ACHN (cell line): ENCODE data around the gene HPCAL1.

Source experiments
- DNase-seq: peaks from one replicate; pipeline ENCODE4 v3.0.0-alpha.2; 2015
- in situ Hi-C: cut with HindIII; loops from 2 replicates; pipeline ENCODE4 v1.10.0; 2017; ENCODE audit warnings: low sequenced_read_pairs, low pct_ligation_motif_present, low pct_unique_long_range_greater_than_20kb

HPCAL1 gene

DNA sequence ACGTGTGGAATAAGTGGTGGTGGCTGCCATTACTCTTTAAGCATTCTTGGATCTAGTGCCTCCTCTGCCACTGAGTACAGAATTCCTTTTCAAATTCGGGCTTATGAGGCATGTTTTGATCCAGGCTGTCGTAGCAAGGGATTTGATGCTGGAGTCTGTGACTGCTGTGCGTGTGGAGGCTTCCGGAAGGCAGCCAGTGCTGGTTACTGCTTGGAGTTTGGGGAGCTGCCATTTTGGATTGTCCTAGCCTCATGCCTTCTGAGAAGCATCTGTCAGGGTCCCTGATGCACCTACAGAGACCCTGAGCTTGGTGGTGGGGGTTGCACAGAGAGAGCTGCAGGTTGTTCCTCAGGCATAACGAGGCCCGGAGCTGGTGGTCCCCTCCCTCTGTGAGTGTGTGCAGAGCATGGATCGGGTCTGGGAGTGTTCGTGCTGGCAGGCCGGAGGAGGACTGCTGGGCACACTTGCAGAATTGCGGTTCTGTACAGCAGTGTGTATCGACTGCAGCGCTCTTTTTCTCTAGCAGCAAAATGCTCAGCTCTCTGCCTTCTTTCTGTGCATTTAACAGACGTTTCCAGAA lies 7.7 kb downstream of the HPCAL1 start:
- no peak for DNase-seq
- in situ Hi-C loops: no loop called here

DNA sequence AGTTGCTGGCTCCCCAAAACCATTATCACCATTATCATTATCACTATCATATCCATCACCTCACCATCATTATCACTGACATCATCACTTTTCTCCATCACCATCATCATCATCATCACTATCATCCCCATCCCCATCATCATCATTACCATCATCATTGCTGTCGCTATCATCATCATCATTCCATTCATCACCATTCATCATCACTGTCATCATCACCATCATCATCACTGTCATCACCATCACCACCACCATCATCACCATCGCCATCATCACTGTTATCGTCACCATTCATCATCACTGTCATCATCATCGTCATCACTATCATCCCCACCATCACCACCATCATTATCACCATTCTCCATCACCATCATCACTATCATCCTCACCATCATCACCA lies 9.0 kb downstream of the HPCAL1 start:
- in situ Hi-C loops: no loop called here
- DNase-seq: no peak

DNA sequence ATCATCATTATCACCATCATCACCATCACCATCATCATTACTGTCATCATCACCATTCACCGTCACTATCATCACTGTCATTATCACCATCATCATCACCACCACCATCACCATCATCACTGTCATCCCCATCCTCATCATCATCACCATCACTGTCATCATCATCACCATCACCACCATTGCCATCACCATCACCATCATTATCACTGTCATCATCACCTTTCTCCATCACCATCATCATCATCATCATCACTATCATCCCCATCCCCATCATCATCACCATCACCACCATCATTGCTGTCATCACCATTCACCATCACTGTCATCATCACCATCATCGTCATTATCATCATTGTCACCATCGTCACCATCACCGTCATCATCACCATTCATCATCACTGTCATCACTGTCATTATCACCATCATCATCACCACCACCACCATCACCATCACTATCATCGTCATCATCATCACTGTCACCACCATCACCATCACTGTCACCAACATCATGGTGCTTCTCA lies 9.8 kb downstream of the HPCAL1 start:
- no peak for DNase-seq
- in situ Hi-C loops: no loop called here

DNA sequence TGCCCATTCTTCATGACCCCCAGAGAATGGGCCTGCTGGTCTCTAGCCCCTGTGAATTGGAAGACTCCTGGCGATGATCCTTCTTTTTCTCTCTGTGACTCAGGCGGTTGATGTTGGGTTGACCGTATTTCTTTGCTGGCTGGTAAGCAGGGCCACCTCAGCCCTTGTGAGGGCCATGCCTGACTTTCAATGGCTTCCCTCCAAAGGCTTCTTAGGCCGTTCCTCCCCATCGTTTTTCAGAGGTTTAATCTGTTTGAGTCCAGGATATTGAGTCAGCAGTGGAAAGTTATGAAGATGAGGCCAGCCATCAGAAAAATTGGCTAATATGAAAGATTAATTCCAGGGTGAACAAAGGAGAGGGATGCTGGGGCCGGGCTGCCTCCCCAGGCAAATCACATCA lies 13.6 kb downstream of the HPCAL1 start:
- DNase-seq: no peak
- in situ Hi-C loops: no loop called here

DNA sequence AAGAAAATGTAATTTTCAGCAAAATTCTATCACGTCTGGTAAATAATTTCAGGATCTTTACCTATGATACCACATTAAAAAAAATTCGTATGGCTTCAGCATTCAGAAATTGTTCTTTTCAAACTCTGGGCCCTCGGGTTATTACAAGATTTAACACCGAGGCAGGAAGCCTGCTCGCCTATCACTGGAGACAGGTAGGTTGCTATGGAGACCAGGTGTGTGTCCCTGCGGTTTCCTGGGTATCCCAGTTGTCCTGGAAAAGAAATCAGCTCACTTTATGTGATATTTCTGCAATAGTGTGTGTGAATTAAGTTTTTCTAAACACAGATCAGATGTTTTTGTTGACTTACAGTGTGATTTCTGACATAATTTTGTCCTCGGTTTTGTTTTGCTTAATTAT lies 14.2 kb downstream of the HPCAL1 start:
- no peak for DNase-seq
- in situ Hi-C loops: no loop called here

DNA sequence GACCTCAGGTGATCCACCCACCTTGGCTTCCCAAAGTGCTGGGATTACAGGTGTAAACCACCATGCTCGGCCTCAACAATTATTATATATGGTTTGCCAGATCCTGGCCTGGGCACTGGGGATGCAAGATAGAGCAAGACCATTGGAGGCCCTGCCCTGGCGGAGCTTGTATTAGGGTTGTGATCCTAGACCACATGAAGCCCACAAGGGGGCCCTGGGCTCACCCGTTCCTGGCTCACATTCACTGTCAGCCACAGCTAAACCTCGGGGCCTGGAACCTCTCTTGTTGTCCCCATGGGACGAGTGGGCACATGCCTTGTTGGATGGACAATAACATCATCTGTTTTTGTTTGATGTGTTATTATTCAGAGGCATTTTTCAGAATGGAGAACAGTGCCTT lies 14.9 kb downstream of the HPCAL1 start:
- in situ Hi-C loops: no loop called here
- DNase-seq: no peak

DNA sequence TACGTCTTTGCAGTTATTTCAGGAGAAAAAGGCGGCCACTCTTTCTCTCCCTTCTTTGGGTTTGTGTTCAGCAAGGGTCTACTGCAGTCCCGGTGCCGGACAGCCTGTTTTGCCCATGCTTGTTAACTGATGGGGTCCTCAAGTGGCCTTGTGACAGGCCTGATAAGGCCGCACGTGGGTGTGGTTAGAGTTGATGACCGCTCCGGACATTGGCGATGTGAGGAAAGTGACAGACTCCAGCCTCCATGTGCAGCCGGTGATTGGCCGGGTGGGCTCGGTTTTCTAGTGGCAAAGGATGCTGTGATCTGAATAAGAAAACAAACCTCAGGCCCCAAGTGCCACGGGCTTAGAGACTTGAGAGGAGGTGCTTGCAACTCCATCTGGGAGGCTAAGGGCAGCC lies 15.6 kb downstream of the HPCAL1 start:
- in situ Hi-C loops: no loop called here
- no peak for DNase-seq

DNA sequence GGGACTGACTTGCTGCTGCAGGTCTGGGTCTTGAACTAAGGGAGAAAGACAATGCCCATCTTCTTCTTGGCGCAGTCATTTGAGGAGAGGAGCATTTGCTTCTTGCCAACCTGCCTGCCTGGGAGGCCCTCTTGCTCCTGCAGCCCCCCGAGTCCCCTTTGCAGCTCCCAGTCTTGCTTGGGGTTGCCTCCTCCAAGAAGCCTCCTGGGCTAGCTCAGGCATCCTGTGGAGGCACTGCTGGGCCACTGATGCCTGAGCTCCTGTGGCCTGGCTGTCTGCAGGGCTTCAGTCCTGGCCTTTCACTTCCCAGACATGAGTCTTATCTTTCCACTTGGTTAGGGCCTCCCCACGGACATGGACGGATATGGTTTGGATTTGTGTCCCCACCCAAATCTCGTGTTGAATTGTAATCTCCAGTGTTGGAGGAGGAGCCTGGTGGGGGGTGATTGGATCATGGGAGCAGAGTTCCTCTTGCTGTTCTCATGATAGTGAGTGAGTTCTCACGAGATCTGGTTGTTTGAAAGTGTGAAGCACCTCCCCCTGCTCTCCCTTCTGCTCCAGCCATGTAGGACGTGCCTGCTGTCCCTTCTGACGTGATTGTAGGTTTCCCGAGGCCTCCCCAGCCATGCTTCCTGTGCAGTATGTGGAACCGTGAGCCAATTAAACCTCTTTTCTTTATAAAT lies 17.3 kb downstream of the HPCAL1 start:
- in situ Hi-C loops: no loop called here
- DNase-seq: no peak

DNA sequence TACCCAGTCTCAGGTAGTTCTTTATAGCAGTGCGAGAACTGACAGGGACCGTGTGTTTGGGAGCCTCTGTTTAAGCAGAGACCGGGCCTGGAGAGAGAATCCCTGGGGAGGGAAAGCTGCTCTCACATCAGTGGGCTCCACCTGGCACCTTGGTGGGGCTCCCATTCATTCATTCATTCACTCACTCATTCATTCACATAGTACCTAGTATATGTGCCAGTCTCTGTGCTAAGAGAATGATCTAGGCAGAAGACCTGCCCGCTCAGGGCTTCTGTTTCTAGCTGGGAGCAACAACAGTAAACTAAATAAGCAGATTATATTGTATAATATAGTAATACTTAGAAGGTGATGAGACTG lies 17.8 kb downstream of the HPCAL1 start:
- in situ Hi-C loops: no loop called here
- DNase-seq: no peak

DNA sequence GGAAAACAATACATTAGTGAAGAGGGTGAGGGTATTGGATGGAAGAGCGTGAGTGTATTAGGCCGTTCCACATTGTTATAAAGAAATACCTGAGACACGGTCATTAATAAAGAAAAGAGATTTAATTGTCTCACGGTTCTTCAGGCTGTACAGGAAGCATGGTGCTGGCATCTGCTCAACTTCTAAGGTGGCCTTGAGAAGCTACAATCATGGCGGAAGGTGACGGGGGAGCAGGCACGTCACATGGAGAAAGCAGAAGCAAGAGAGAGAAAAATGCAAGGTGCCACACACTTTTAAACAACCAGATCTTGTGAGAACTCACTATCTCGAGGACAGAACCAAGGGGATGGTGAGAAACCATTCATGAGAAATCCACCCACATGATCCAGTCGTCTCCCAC lies 18.2 kb downstream of the HPCAL1 start:
- in situ Hi-C loops: no loop called here
- DNase-seq: no peak

DNA sequence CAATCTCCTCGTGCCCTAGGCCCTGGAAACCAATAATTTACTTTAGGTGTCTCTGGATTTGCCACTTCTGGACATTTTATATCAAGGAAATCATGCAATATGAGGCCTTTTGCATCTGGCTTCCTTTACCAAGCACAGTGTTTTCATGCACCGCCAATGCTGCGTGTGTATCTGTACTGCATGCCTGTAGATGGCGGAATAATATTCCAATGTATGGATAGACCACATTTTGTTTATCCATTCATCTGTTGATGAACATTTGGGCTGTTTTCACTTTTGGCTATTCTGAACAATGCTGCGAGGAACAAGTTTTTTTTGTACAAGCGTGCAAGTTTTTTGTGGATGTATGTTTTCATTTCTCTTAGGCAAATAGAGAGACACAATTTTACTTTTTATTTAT lies 18.9 kb downstream of the HPCAL1 start:
- no peak for DNase-seq
- in situ Hi-C loops: no loop called here

DNA sequence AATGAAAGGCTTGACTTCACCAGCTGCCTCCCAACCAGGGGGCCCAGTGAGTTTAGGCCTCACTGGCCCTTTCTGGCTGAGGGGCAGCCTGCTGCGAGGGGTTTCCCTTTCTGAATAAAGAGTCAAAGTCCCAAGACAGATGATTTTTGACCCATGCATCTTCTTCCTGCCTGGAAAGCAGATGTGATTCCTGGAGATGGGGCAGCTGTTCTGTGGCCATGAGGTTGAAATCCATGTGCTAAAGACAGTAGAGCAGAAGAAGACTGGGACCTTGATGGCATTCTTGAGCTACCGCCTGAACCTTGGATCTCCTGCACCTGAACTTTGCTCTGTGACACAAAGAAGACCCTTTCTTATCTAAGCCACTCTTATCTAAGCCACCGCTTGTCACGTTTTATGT lies 19.8 kb downstream of the HPCAL1 start:
- in situ Hi-C loops: no loop called here
- DNase-seq: no peak

DNA sequence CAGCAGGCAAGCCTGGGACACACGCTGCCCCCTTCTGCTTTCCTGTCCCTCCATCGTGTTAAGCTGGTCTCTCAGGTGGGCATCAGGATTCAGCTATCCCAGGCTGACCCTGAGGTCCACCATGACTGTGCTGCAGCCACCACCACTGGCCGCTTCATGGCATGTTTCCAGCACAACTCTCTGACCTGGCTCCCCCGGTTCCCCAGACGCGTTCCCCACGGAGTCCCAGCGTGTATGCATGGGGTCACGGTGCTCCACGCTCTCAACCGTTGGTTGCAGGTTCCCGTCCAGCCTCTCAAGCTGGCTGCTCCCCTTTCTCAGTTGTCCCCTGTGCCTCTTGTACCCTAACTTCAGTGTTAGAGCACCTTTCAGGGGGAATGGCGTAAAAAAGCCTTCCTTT lies 20.3 kb downstream of the HPCAL1 start:
- in situ Hi-C loops: no loop called here
- DNase-seq: no peak

DNA sequence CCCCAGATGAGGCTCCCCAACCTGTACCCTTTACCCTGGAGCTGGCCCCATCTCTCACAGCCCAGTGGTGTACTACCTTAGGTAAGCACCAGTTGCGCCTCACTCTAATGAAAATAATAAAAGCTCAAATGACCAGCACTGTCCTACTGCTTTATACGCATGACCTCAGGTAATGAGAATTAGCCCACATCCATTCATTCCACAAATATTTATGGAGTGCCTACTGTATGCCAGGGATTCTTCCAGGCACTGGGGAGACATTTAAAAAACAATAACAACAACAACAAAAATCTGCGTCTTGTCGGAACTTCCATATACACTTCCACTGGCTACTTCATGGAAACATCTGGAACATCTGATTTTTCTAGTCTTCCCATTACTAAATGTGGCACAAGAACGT lies 20.8 kb downstream of the HPCAL1 start:
- in situ Hi-C loops: no loop called here
- DNase-seq: no peak

DNA sequence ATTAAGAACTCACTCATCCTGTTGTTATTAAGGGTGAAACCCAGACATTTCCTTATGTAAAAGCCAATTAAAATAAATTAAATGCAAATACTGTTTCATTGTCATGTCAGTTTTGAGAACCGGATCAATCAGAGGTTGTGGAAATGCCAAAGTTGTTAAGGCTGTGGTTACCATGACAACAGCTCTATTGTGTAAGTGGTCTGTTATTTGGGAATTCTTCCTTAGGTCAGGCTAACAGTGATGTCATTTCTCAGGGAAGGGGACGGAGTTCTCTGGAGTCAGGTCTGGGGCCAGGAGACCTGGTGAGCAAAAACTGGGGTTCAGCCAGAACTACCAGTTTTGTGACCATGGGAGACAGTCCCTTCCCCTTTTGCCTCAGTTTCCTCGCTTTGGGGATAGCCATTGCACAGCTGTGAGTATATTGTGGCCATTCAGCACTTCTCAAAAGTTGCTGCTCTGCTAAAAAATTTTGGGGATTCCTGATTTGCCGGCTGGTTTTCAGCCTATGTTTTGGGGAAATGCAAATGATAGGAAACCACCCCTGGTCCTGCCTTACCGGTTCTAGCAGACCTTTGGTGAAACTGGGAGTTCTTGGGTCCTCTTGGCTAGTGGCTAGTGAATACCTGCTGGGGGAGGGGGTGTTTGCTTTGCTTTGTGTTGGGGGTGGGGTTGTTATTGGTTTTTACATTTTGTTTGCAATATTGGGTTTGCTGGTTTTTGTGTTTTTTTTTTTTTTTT lies 21.6 kb downstream of the HPCAL1 start:
- DNase-seq: no peak
- in situ Hi-C loops: no loop called here

DNA sequence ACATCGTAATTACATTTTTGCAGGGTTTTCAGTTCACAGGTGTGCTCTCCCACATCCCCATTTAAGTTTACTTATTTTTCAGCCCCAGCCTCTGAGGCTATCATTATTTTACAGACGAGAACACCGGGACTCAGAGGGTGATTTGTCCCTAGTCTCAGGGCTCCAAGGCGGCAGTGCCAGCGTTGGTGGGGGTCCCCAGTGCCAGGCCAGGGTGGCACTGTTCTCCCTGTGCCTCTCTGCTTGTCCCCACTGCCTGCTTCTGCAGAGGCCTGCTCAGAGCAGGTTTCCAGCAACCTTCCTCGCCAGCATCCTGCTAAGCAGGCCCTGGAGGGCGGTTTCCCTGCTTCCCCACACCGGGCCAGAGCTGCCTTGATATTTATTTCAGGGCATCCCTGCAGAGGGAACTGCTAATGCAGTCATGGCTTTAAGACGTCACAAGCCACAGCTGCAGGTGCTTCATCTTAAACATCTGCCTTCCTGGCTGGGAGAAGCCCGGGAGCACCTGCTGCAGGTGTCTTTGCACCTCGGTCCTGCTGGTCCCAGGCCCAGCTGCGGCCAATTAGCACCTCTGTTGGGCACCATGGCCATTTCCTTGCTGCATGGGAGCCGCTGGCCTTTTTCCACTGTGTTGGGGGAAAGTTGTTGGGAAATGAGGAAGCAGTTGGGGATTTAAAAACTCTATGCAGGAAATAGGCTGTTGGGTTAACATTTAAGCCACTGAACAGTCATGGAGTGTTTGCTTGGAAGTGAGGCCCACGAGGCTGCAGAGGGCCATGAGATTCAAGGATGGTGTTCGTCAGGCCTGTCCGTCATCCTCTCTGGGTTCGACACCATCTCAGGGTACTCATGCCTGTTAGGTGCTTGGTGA lies 22.8 kb downstream of the HPCAL1 start:
- in situ Hi-C loops: no loop called here
- peak; percentile 22 for DNase-seq

DNA sequence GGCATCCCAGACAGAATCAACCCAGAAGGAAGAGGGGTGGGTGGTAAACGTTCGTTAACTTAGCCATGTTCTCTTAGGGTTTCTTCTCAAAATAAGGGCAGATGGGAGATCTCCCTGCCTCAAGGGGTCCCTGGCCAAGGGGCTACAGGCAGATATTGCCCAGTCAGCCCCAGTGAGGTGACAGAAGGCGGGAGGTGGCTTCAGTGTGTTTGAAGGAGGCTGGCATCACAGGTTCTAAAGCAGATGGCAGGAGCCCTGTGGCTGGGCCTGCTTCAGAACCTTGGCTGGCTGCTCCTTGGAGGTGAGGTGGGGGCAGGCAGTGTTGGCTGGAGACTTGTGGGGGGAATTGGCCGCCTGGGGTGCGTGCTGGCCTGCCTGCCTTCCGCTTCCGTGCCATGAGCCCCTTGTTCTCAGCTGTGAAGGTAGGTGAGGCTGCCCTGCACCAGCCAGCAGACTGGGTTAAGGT lies 23.5 kb downstream of the HPCAL1 start:
- in situ Hi-C loops: no loop called here
- DNase-seq: no peak

DNA sequence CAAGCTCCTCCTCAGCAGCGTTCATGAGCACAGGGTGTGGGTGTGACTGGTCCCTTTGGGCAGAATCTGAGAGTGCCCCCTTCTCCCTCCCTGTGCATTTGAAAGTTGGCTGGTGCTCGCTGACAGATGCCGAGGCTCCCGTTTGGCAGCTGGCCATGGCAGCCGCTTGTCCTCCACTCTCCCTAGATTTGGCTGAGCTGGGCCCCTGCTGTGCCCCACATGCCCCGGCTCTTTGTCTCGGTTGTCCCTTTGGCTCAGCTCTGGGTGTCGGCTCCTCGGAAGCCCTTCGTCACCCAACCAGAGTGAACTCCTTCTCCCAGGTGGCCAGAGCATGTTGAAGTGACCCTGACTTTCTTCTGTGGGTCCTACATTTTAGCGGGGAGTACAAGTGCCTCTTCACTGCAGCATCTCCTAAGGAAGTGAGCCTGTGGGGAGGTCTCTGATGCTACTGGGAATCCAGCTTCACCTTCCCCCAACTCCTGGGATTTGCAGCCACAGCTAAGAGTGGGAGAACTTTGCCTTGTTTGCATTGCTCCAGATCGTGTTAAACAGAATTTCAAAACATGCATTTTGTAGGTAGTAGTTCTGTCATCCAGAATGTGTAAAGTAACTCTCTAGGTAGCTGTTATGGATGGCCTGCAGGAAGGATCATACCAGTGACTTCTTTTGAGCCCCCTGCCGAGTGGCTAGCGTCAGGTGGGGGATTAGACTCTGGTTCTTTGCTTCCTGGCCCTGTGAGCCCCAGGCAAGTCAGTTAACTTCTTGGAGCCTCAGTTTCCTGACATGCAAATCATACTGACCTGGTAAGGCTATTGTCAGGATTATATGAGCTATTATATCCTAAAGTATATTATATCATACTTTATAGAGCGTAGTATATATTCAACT lies 24.2 kb downstream of the HPCAL1 start:
- in situ Hi-C loops: no loop called here
- no peak for DNase-seq
